Activated naive CD4-positive, alpha-beta T cell treated with anti-CD3 and anti-CD28 coated beads, Interleukin-2, amount 50 U/mL, for 24 hours (primary cell): ENCODE measurements around the gene ARHGAP18.

Experiments
- H3K27ac Mint-ChIP-seq: one replicate; pipeline ENCODE4 v1.8.0; 2021; ENCODE audit warnings: mild to moderate bottlenecking, mixed read lengths
- H3K27me3 Mint-ChIP-seq: one replicate; pipeline ENCODE4 v1.8.0; 2021; ENCODE audit warnings: mixed read lengths
- H3K36me3 Mint-ChIP-seq: one replicate; pipeline ENCODE4 v1.8.0; 2021; ENCODE audit warnings: mixed read lengths
- H3K4me1 Mint-ChIP-seq: one replicate; pipeline ENCODE4 v1.8.0; 2021; ENCODE audit warnings: mixed read lengths
- H3K4me3 Mint-ChIP-seq: one replicate; pipeline ENCODE4 v1.8.0; 2021; ENCODE audit warnings: mild to moderate bottlenecking, mixed read lengths
- H3K9me3 Mint-ChIP-seq: one replicate; pipeline ENCODE4 v1.8.0; 2021; ENCODE audit warnings: mixed read lengths

ARHGAP18 gene

DNA sequence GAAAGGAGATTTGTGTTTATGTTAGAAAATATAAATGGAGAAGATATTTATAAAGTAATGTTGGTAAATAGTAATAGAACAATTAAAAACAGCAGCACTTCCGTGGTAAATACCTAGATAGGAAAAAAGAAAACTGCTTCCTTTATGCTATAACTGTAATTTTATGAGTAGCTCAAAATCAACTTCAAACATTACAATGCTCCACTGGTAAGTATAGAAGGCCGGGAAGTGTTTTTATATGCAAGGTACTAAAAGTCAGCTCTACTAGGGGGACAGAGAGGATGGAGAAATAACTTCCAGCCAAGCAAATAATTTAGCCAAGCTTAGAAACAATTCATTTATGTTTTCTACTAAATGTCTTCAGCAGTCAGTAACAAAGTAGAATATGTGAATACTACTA lies 56.7 kb downstream of the ARHGAP18 start:
- Mint-ChIP-seq H3K27ac (no peak overlapping the region), H3K9me3 (no peaks in the 10 kb centered on the region), H3K36me3 (no peaks in the 10 kb centered on the region), H3K27me3 (no peaks in the 10 kb centered on the region), H3K4me3 (no peak overlapping the region), H3K4me1 (peaks cover 14% of the 10 kb centered on the region)

DNA sequence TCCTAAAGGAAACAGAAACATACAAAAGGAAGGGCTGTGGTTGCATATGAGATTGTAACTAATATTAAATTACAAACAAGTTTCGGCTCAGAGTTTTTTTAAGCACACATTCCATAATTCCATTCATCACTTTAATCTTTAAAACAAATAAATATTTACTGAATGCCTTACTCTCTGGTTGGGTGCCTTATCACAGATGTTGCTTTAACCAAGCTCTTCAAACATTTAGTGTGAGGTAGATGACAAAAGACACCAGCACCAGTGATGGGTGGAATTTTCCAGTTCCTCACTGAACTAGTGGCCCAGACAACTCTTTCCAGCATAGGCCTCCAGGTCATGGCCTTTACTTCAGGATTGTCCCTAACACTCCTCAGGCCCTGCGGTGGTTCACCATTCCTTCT lies 58.7 kb downstream of the ARHGAP18 start:
- Mint-ChIP-seq H3K27ac (no peak overlapping the region), H3K4me3 (no peak overlapping the region), H3K9me3 (no peaks in the 10 kb centered on the region), H3K4me1 (peaks cover 14% of the 10 kb centered on the region), H3K27me3 (no peaks in the 10 kb centered on the region), H3K36me3 (no peaks in the 10 kb centered on the region)

DNA sequence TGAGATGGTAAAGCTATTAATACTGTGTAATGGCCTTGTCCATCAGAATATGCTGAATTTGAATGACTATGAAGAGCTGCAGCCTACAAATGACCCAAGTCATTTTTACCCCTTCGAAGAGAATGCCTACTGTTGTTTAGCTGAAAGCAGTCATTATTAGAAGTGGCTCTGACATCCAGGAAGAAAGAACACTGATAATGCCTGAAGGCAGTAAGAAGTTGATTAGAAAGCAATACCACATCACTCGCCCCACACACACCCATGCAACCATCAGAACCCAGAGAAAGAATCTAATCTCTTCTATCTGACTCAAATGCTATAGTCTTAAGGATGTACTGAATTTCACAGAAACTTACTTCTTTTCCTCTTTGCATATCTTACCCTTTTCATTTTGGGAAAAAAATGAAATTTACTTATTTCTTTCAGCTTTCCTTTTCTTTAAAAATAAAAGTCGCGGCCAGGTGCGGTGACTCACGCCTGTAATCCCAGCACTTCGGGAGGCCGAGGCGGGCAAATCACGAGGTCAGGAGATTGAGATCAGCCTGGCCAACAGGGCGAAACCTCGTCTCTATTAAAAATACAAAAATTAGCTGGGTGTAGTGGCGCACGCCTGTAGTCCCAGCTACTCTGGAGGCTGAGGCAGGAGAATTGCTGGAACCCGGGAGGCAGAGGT lies 61.0 kb downstream of the ARHGAP18 start:
- H3K4me1 Mint-ChIP-seq, result no peaks in the 10 kb centered on the region
- H3K36me3 Mint-ChIP-seq, result no peaks in the 10 kb centered on the region
- no peaks in the 10 kb centered on the region for H3K27me3 Mint-ChIP-seq
- no peaks in the 10 kb centered on the region for H3K9me3 Mint-ChIP-seq
- no peak overlapping the region for H3K4me3 Mint-ChIP-seq
- H3K27ac Mint-ChIP-seq, result no peak overlapping the region

DNA sequence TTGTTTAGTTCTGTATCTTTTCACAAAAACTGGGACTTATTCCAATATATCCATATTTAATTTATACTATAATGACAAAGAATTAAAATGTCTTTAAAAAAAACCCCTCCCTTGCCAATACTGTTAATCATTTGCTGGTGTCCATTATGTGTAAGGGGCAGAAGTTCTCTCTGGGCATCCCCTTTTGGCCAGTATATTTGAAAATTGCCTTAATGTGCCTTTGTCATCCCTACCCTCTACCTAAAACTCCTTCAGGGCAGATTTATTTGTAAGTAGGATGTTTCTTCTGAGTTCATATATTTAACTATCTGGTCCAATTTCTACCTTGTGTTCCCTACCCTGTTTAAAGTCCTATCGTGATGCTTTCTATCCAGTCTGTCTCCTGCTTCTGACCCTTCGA lies 62.9 kb downstream of the ARHGAP18 start:
- H3K27ac Mint-ChIP-seq, result no peak overlapping the region
- no peaks in the 10 kb centered on the region for H3K4me1 Mint-ChIP-seq
- H3K9me3 Mint-ChIP-seq, result no peaks in the 10 kb centered on the region
- H3K4me3 Mint-ChIP-seq, result no peak overlapping the region
- H3K36me3 Mint-ChIP-seq, result no peaks in the 10 kb centered on the region
- H3K27me3 Mint-ChIP-seq, result no peaks in the 10 kb centered on the region

DNA sequence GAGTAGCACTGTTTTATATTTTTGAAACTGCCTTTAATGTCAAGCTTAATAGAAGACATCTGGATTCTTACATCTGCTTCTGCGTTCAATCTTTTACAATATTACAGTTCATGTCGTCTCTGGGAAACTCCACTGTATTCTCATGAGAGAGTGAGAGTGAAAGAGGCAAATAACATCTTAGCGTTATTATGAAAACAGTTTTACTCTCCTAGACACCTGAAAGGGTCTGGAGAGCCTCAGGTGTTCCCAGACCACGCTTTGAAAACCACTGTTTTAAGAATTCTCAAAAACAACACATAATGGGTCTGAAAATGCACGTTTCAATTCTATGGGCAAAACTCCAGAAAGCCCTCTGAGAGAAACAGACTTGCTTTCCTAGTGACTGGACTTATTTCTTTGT lies 63.3 kb downstream of the ARHGAP18 start:
- Mint-ChIP-seq H3K4me1 (no peaks in the 10 kb centered on the region), H3K36me3 (no peaks in the 10 kb centered on the region), H3K27ac (no peak overlapping the region), H3K9me3 (no peaks in the 10 kb centered on the region), H3K27me3 (no peaks in the 10 kb centered on the region), H3K4me3 (no peak overlapping the region)

DNA sequence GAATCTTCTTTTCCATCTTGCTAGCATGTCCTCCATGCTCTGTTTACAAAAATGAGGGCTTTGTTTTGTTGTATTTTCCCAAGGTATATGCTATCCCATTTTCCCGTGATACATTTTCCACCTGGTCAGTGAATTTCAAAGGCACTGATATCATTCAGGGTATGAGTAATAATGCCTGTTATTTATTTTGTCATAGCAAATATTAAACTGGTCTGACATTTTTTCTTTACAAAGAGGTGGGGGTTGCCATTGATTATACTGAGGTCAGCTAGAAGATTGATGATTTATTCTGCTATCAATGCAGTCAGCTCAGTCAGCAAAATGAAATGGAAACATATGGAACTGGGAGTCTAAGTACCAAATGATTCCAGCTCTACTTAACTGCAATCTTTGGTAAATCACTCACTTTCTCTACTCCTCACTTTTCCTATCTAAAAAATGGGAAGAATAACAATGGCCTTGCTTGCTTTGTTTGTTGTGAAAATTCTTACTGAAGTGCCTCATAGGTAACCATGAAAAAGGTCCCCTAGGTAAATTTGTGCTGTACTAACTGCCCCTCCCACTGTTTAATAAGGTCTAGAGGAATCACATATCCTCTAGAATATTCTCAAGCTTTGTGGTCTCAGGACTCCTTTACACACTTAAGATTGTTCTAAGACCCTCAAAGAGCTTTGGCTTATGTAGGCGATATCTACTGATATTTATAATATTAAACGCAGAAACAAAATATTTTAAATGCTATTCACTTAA lies 64.0 kb downstream of the ARHGAP18 start:
- H3K9me3 Mint-ChIP-seq, result no peaks in the 10 kb centered on the region
- H3K27me3 Mint-ChIP-seq, result no peaks in the 10 kb centered on the region
- H3K36me3 Mint-ChIP-seq, result no peaks in the 10 kb centered on the region
- no peak overlapping the region for H3K27ac Mint-ChIP-seq
- H3K4me1 Mint-ChIP-seq, result no peaks in the 10 kb centered on the region
- no peak overlapping the region for H3K4me3 Mint-ChIP-seq

DNA sequence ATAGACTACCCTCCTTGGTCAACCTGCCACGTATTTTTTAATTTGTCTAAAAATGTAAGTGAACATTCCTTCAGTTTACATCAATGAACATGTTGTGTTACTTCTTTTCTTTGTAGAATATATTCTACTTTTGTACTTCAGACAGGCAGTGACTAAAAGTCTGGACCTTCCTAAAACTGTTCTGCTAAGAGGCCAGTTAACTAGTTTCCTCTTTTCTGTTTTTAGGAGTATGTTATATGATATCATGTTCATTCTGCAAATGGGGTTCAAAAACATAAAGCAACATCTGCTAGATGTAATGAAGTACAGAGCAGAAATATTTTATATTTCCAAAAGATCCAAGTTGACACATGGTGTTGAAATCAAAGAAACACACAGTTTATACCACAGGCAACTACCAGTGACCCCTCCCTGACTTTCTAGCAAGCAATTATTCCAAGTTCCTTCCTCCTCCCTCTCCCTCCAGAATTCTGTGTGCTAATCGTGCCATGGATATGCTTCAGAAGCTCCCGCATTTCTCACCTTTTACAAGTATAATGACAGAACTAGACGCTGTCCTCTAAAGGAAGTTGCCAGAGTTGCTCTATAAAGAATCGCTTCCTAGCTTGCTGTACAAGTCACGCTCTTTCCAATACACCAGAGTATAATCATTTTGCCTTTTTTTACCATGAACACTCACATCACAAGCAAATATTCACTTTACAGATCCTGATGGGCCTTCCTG lies 64.7 kb downstream of the ARHGAP18 start:
- H3K4me1 Mint-ChIP-seq, result no peaks in the 10 kb centered on the region
- H3K27ac Mint-ChIP-seq, result no peak overlapping the region
- H3K4me3 Mint-ChIP-seq, result no peak overlapping the region
- H3K27me3 Mint-ChIP-seq, result no peaks in the 10 kb centered on the region
- no peaks in the 10 kb centered on the region for H3K9me3 Mint-ChIP-seq
- no peaks in the 10 kb centered on the region for H3K36me3 Mint-ChIP-seq

DNA sequence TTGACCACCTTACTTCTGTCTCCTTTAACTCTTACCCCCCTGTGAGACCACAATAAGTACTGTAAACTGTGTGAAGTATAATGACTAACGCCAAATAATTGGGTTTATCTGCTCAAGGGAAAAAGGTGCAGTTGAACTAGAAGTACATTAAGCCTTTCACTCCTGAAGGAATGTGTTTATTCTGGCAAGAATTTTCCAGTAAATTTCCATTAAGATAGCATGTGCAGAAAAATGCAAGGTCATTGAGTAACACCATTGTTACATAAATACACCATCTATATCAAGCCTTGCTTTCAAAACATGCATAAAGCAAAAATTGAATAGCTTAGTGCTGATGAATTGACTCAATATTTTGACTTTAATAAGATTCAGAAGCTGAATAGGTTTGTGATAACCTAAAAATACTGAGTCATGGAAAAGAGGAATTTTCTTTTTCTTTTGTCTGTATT lies 65.4 kb downstream of the ARHGAP18 start:
- no peak overlapping the region for H3K27ac Mint-ChIP-seq

DNA sequence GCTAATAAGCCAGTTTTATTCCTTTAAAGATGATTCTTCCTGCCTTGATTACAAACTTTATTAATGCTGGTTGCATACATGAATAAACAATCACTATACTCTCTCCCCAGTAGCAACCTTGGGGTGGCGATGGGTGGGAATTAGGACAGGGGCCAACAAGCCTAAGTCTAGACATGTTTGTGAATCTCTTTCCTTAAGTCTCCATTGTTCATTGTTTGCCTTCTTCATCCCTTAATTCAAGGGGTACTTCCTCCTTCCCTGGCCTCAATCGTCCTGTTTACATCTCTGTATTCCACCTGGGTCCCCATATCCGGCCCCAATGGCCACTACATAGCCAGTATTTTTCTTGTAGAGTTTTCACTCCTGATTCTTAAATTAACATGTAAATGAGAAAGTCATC lies 66.0 kb downstream of the ARHGAP18 start:
- Mint-ChIP-seq H3K27me3 (no peaks in the 10 kb centered on the region), H3K4me3 (no peak overlapping the region), H3K27ac (no peak overlapping the region), H3K36me3 (no peaks in the 10 kb centered on the region), H3K9me3 (no peaks in the 10 kb centered on the region), H3K4me1 (no peaks in the 10 kb centered on the region)

More for the DNA sequence above, 65.4 kb downstream of the ARHGAP18 start:
- H3K4me1 Mint-ChIP-seq, result no peaks in the 10 kb centered on the region
- no peaks in the 10 kb centered on the region for H3K27me3 Mint-ChIP-seq
- H3K4me3 Mint-ChIP-seq, result no peak overlapping the region
- no peaks in the 10 kb centered on the region for H3K36me3 Mint-ChIP-seq
- no peaks in the 10 kb centered on the region for H3K9me3 Mint-ChIP-seq

DNA sequence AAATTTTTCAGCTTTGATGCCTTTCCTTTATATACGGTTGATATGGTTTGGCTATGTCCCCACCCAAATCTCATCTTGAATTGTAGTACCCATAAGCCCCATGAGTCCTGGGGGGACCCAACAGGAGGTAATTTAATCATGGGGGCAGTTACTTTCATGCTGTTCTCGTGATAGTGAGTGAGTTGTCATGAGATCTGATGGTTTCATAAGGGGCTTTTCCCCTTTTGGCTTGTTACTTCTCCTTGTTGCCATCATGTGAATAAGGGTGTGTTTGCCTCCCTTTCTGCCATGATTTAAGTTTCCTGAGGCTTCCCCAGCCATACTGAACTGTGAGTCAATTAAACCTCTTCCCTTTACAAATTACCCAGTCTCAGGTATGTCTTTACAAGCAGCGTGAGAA lies 66.8 kb downstream of the ARHGAP18 start:
- no peaks in the 10 kb centered on the region for H3K36me3 Mint-ChIP-seq
- no peak overlapping the region for H3K4me3 Mint-ChIP-seq
- no peaks in the 10 kb centered on the region for H3K9me3 Mint-ChIP-seq

DNA sequence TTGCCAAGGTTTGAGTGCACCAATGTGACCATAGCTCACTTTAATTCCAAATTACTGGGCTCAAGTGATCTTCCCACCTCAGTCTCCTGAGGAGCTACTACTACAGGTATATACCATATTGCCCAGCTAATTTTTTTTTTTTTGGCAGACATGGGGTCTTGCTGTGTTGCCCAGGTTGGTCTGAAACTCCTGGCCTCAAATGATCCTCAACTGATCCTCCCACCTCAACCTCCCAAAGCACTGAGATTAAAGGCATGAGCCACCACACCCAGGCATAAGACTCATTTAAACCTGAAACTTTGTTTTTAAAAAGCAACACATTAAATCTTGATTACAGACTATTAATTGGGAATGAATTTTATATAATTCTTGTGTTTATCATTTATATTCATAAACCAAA lies 67.7 kb downstream of the ARHGAP18 start:
- Mint-ChIP-seq H3K4me1 (no peaks in the 10 kb centered on the region), H3K9me3 (no peaks in the 10 kb centered on the region), H3K4me3 (no peak overlapping the region), H3K36me3 (no peaks in the 10 kb centered on the region), H3K27ac (no peak overlapping the region), H3K27me3 (no peaks in the 10 kb centered on the region)

More for the DNA sequence above, 66.8 kb downstream of the ARHGAP18 start:
- Mint-ChIP-seq H3K27me3 (no peaks in the 10 kb centered on the region), H3K27ac (no peak overlapping the region), H3K4me1 (no peaks in the 10 kb centered on the region)

DNA sequence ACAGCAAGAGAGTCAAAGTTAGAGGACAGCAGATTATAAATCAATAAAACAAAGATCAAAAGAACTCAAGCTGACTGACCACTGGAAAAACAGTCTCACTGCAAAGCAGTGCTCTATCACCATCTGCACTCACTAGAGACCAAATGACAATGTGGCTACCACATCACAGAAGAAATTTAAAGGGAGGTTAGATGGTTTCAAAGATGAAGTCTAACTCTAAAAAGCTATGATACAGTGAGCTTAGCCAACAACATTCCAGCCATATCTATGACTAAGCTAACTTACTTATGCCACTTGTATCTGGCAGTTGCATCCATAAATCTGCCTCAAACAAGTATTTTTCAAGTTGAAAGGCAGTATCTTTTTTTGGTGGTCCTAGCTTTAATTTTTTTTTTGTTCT lies 68.6 kb downstream of the ARHGAP18 start:
- H3K4me1 Mint-ChIP-seq, result no peaks in the 10 kb centered on the region
- no peak overlapping the region for H3K4me3 Mint-ChIP-seq
- no peak overlapping the region for H3K27ac Mint-ChIP-seq
- no peaks in the 10 kb centered on the region for H3K9me3 Mint-ChIP-seq
- H3K36me3 Mint-ChIP-seq, result no peaks in the 10 kb centered on the region
- H3K27me3 Mint-ChIP-seq, result no peaks in the 10 kb centered on the region

DNA sequence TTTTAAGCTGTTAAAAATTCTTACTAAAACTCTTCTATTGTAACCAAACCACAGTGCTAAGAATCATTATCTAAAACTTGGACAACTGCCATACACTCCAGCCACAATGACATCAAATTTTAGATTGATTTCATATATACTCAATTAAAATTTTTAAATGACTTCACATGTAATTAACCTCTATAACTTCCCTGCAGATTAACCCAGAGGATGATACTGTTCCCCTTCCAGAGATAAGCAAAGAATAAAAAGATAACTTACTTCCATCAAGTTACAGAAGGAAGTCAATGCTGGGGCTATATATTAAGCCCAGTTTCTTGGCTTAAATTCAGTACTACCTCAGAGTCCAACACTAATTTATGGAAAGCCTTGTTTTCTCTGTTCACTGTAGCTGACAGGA lies 71.3 kb downstream of the ARHGAP18 start:
- Mint-ChIP-seq H3K27ac (no peak overlapping the region), H3K4me1 (no peaks in the 10 kb centered on the region), H3K4me3 (no peak overlapping the region), H3K9me3 (no peaks in the 10 kb centered on the region), H3K27me3 (no peaks in the 10 kb centered on the region), H3K36me3 (no peaks in the 10 kb centered on the region)

DNA sequence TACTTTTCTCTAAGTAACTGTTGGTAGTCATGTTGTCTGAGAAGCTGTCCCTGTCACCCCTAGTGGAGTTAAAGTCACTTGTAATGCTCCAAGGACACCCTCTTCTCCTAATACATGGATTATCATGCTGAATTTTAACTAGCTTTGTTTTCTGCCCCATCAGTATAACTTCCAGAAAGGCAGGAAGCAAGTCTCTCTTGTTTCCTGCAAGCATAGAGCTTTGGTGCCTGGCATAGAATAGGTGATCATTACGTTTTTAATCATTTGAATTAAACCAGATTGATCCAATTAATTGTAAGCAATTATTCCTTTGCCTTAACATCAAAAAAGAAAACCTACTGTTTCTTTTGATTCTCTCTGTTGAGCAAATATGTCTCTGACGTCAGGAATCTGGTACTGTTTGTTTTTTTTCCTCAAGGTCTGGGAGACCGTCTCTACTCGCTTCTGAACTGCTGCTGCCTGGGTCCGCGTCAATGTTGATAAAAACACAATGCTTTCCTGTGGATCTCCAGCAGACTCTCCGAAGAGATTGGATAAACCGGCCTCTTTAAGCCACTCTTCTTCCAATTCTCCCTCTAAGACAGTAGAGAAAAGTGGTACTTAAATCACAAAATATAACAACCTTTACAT lies 71.8 kb downstream of the ARHGAP18 start:
- H3K36me3 Mint-ChIP-seq, result peaks cover 2% of the 10 kb centered on the region
- no peaks in the 10 kb centered on the region for H3K9me3 Mint-ChIP-seq
- no peaks in the 10 kb centered on the region for H3K27me3 Mint-ChIP-seq
- no peak overlapping the region for H3K4me3 Mint-ChIP-seq
- H3K4me1 Mint-ChIP-seq, result no peaks in the 10 kb centered on the region
- H3K27ac Mint-ChIP-seq, result no peak overlapping the region

DNA sequence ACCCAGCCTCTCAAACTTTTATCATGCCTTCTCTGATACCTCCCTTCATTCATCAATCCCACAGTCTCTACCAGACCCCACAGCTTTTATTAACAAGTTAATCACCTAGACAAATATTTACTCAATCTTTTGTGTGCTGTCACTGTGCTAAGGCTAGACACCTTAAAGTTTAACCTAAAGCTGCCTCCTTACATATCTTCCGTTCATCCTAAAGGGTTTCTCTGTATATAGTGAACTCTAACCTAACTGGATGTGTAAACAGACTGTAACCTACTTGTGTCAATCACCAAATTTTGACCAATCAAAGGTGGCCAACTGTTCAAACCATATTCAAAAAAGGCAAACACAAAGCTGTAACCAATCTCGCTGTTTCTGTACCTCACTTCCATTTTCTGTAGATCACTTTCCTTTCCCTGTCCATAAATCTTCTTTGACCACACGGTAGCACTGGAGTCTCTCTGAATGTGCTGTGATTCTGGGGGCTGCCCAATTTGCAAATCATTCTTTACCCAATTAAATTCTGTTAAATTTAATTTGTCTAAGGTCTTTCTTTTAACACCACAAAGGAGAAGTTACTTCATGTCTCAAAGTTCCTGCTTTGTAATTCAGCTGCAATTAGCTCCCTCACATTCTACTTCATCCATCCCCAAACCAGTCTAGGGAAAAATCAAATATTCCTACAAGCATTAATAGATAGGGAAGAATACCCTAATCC lies 72.5 kb downstream of the ARHGAP18 start:
- Mint-ChIP-seq H3K36me3 (peaks cover 2% of the 10 kb centered on the region), H3K27me3 (no peaks in the 10 kb centered on the region), H3K27ac (no peak overlapping the region), H3K4me1 (no peaks in the 10 kb centered on the region), H3K9me3 (no peaks in the 10 kb centered on the region), H3K4me3 (no peak overlapping the region)
